CD14-positive monocyte (primary cell): ENCODE results near the gene TOM1. TPM values are rescaled to one million over a fixed set of nuclear protein-coding genes. Genes with fewer than 3 reads are reported as not detected.

Source experiments
- DNase-seq, 3 donors: peaks; one replicate each; pipeline ENCODE4 v3.0.0-alpha.2; 2011 to 2022
- H2AFZ ChIP-seq: 2 replicates; pipeline ENCODE4 v1.6.0; 2012; ENCODE audit warnings: mild to moderate bottlenecking, low read depth, low read length, inconsistent platforms; ENCODE audit not compliant: insufficient read depth, poor library complexity, severe bottlenecking
- H3K27ac ChIP-seq, 2 donors: 1 replicate in 1 of 2; 2 replicates in 1 of 2; pipeline ENCODE4 v1.5.1; 2012 to 2013; ENCODE audit warnings: low read length in 2 of 2, control low read depth in 1 of 2, inconsistent platforms in 1 of 2, low read depth in 1 of 2, mild to moderate bottlenecking in 1 of 2
- H3K27me3 ChIP-seq, 2 donors: one replicate each; pipeline versions ENCODE4 v1.6.0 to v1.6.1; 2011 to 2013; ENCODE audit warnings: low read length in 2 of 2; ENCODE audit not compliant: control insufficient read depth in 2 of 2, insufficient read depth in 2 of 2
- H3K36me3 ChIP-seq, 2 donors: replicated peaks in 1 of 2; 1 replicate in 1 of 2; 2 replicates in 1 of 2; pipeline versions ENCODE4 v1.5.1 to v1.6.1; 2012 to 2013; ENCODE audit warnings: low read length in 2 of 2, control low read depth in 1 of 2, inconsistent platforms in 1 of 2, mild to moderate bottlenecking in 1 of 2; ENCODE audit not compliant: insufficient read depth in 2 of 2, control insufficient read depth in 1 of 2
- H3K4me1 ChIP-seq, 2 donors: 1 replicate in 1 of 2; 2 replicates in 1 of 2; pipeline versions ENCODE4 v1.5.1 to v1.6.1; 2012 to 2013; ENCODE audit warnings: low read length in 2 of 2, control low read depth in 1 of 2, inconsistent platforms in 1 of 2, mild to moderate bottlenecking in 1 of 2, moderate library complexity in 1 of 2; ENCODE audit not compliant: insufficient read depth in 2 of 2, control insufficient read depth in 1 of 2
- H3K4me2 ChIP-seq: replicated peaks from 2 replicates; pipeline ENCODE3; 2012; ENCODE audit warnings: low read length, moderate library complexity, mild to moderate bottlenecking; ENCODE audit not compliant: poor library complexity, severe bottlenecking; ENCODE audit errors: extremely low read depth
- H3K4me3 ChIP-seq, 3 experiments: fragments of 200-600 bp in 1 of 3; sonication (generic) in 1 of 3; replicated peaks in 1 of 3; 1 replicate in 2 of 3; 2 replicates in 1 of 3; pipeline ENCODE4 v1.5.1; 2011 to 2013; ENCODE audit warnings: low read length in 3 of 3, mild to moderate bottlenecking in 3 of 3, control low read depth in 2 of 3, low read depth in 2 of 3, inconsistent platforms in 1 of 3, moderate library complexity in 1 of 3
- H3K79me2 ChIP-seq: 2 replicates; pipeline ENCODE4 v1.6.0; 2012; ENCODE audit warnings: mild to moderate bottlenecking, control low read depth, inconsistent platforms, low read length, moderate library complexity; ENCODE audit not compliant: insufficient read depth
- H3K9ac ChIP-seq: 2 replicates; pipeline ENCODE4 v1.6.0; 2017; ENCODE audit warnings: low read length, mild to moderate bottlenecking; ENCODE audit not compliant: insufficient read depth, poor library complexity, severe bottlenecking
- H3K9me3 ChIP-seq, 2 donors: replicated peaks in 1 of 2; 1 replicate in 1 of 2; 2 replicates in 1 of 2; pipeline versions ENCODE4 v1.5.1 to v1.6.1; 2012 to 2013; ENCODE audit warnings: low read length in 2 of 2, control low read depth in 1 of 2; ENCODE audit not compliant: control insufficient read depth in 1 of 2, insufficient read depth in 1 of 2
- H4K20me1 ChIP-seq: 2 replicates; pipeline ENCODE4 v1.6.0; 2012; ENCODE audit warnings: mild to moderate bottlenecking, low read length, control low read depth, moderate library complexity; ENCODE audit not compliant: insufficient read depth
- H3K27ac Mint-ChIP-seq, 7 donors: one replicate each; pipeline ENCODE4 v1.8.0; 2020; ENCODE audit warnings: mild to moderate bottlenecking in 7 of 7, mixed read lengths in 7 of 7, moderate library complexity in 6 of 7, inconsistent platforms in 2 of 7
- H3K27me3 Mint-ChIP-seq, 3 donors: one replicate each; pipeline ENCODE4 v1.8.0; 2021 to 2022; ENCODE audit warnings: low read depth in 3 of 3, mild to moderate bottlenecking in 3 of 3, mixed read lengths in 3 of 3, moderate library complexity in 3 of 3, inconsistent platforms in 1 of 3
- H3K36me3 Mint-ChIP-seq, 2 donors: one replicate each; pipeline ENCODE4 v1.8.0; 2020; ENCODE audit warnings: mixed read lengths in 2 of 2, inconsistent platforms in 1 of 2, mild to moderate bottlenecking in 1 of 2
- H3K4me1 Mint-ChIP-seq: one replicate; pipeline ENCODE4 v1.8.0; 2020; ENCODE audit warnings: mild to moderate bottlenecking, mixed read lengths
- H3K4me3 Mint-ChIP-seq, 2 donors: one replicate each; pipeline ENCODE4 v1.8.0; 2020; ENCODE audit warnings: mild to moderate bottlenecking in 2 of 2, mixed read lengths in 2 of 2, moderate library complexity in 1 of 2
- H3K9me3 Mint-ChIP-seq, 7 donors: one replicate each; pipeline ENCODE4 v1.8.0; 2020 to 2022; ENCODE audit warnings: mixed read lengths in 7 of 7, mild to moderate bottlenecking in 6 of 7, moderate library complexity in 6 of 7, inconsistent platforms in 2 of 7
- CTCF ChIP-seq: fragments of 200-600 bp; IDR thresholded peaks from one replicate; pipeline ENCODE4 v1.8.0; 2022; ENCODE audit warnings: antibody characterized with exemption, mild to moderate bottlenecking
- WGBS: methylation state at CpG from one replicate; pipeline ENCODE4 v1.1.5; 2013; ENCODE audit warnings: missing lambda C conversion rate; ENCODE audit not compliant: insufficient coverage; 5-methylcytosine and 5-hydroxymethylcytosine counted together
- intact Hi-C, 2 donors: fragments of 100-400 bp; cut with micrococcal nuclease; formaldehyde crosslinking; loops; one replicate each; pipeline versions ENCODE4 v1.15.0 to v1.15.1; 2023
- polyA plus RNA-seq, 3 donors: library from polyadenylated mRNA; depleted of rRNA in 1 of 3; unstranded in 2 of 3; stranded (reverse) in 1 of 3; fragments of 300-500 nt in 2 of 3; fragments of >200 nt in 1 of 3; fragmentation: Illumina TruSeq in 2 of 3; gene quantifications; 1 replicate in 2 of 3; 2 replicates in 1 of 3; pipeline ENCODE4 v1.2.3, GENCODE V29; 2012 to 2021

The TOM1 gene
- polyA plus RNA-seq, 3 donors = 80.5 to 167 (median 120) TPM

GRCh38 chr22:35386670-35387288, 87.1 kb downstream of the TOM1 start:
- no peak for DNase-seq
- Mint-ChIP-seq H3K4me3 (no peak overlapping the region), H3K9me3 (peaks cover 0 to 3% (median 0%) of the 10 kb centered on the region in 7 donors), H3K27me3 (peaks cover 6 to 15% (median 12%) of the 10 kb centered on the region in 3 donors), H3K4me1 (peaks cover 40% of the 10 kb centered on the region), H3K36me3 (peaks cover 81 to 88% of the 10 kb centered on the region in 2 donors), H3K27ac (no peak overlapping the region)
- Histone ChIP-seq H3K9me3 (no peaks in the 10 kb centered on the region), H3K27me3 (no peaks in the 10 kb centered on the region), H3K4me2 (no peak overlapping the region), H3K4me1 (peaks cover 33 to 36% of the 10 kb centered on the region in 2 donors), H3K9ac (no peak overlapping the region), H2AFZ (no peak overlapping the region), H3K36me3 (peaks cover 72 to 84% of the 10 kb centered on the region in 2 donors), H3K4me3 (no peak overlapping the region), H3K27ac (no peak overlapping the region), H3K79me2 (peaks cover 22% of the 10 kb centered on the region), H4K20me1 (peaks cover 81% of the 10 kb centered on the region)
- intact Hi-C loops = no loop called here
- no peak for TF ChIP-seq CTCF
- WGBS = 96% methylated on average over 17 of the region's 19 CpGs

DNA sequence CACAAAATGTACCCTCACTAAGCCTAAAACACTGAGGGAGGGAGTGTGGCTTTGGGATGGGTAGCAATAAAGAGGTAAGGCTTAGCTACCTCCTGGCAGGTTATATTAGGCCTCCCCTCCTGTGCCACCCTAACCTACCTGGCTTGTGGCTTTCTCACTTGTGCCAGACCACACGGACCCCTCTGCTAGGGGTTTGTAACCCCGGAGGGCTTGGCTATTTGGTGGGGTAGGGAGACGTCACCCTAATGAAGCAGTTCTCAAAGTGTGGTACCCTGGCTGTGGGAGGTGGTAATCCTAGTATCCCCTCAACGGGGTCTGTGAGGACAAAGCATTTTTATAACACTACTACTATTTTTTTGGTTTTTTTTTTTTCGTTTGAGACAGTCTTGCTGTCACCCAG, 91.2 kb downstream of the TOM1 start:
- no peak overlapping the region for H3K4me3 Mint-ChIP-seq
- H3K27ac Mint-ChIP-seq = no peak overlapping the region
- H3K36me3 ChIP-seq = peaks cover 69 to 87% of the 10 kb centered on the region in 2 donors
- no CpG with 5 or more reads among the region's 5 CpGs for WGBS
- peaks cover 11% of the 10 kb centered on the region for H3K4me1 Mint-ChIP-seq
- no peak overlapping the region for H3K4me3 ChIP-seq
- no peak for DNase-seq
- H3K9me3 ChIP-seq = no peaks in the 10 kb centered on the region
- peaks cover 0 to 3% (median 0%) of the 10 kb centered on the region in 7 donors for H3K9me3 Mint-ChIP-seq
- H3K4me2 ChIP-seq = no peak overlapping the region
- TF ChIP-seq CTCF = no peak
- no peaks in the 10 kb centered on the region for H3K27me3 ChIP-seq
- H3K4me1 ChIP-seq = peaks cover 0 to 3% of the 10 kb centered on the region in 2 donors
- peaks cover 79 to 92% of the 10 kb centered on the region in 2 donors for H3K36me3 Mint-ChIP-seq
- no peak overlapping the region for H3K9ac ChIP-seq
- H3K27ac ChIP-seq = no peak overlapping the region
- H2AFZ ChIP-seq = no peak overlapping the region
- H4K20me1 ChIP-seq = peaks cover 52% of the 10 kb centered on the region
- H3K27me3 Mint-ChIP-seq = peaks cover 1 to 6% (median 1%) of the 10 kb centered on the region in 3 donors
- intact Hi-C loops = no loop called here
- H3K79me2 ChIP-seq = no peaks in the 10 kb centered on the region
